NAMALWA (cell line): ENCODE measurements around the gene PPCS.
A peak's percentile ranks its signal among the peaks of the same experiment; 100 is the strongest.
"Not testable (repeated sequence)": the region's sequence is repeated elsewhere in the genome, so short reads cannot be mapped to it uniquely, and the experiment has no call there.

Experiments
- DNase-seq: peaks from one replicate; pipeline ENCODE4 v3.0.0-alpha.2; 2015; ENCODE audit warnings: low spot score

PPCS gene

GRCh38 chr1:42453386-42453785, 3.0 kb upstream of the PPCS start:
- no peak for DNase-seq

DNA sequence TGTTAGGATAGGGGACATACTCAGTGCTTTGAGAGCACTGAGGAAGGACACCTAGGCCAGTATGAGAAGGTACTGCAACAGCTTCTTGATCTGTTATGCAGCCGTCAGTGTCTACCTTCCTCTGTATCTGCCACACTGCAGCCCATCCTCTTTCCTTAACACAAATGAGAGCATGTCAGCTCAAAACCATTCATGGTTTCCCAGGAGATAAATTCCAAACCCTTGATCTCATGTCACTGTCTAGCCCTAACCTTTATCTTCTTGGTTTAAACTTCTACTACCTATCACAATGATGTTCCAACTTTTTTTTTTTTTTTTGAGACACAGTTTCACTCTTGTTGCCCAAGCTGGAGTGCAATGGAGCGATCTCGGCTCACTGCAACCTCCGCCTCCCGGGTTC, 1.9 kb upstream of the PPCS start:
- DNase-seq: no peak

GRCh38 chr1:42456754-42457089, 379 bp downstream of the PPCS start:
- DNase-seq: peak; percentile 77

- DNase-seq: peak; percentile 7
These were observed 4.9 kb downstream of the PPCS start for GRCh38 chr1:42461196-42461595.

GRCh38 chr1:42462828-42463763, 6.8 kb downstream of the PPCS start, which contains the start of gene CCDC30:
CCDC30 (plus strand) TSS chr1:42463286; CDS start chr1:42480552, 17,266 bp downstream.
- peak; percentile 99 for DNase-seq

DNA sequence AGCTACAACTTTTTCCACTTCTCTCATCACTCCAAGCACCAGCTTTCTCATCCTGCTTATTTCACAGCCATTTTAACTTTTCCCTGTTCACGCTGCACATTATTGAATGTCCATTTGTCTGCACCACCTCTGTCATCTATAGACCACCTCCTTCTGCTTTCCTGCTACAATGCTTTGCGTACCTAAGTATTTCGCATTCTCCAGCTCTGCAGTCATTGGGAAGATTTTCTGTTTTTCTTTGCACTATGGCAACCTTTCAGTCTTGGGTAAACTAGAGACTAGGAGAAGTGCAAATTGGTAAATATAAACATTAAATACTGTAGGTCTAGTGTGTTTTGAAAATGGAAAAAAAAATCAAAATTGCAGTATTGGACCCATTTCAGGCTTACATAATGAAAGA, 7.6 kb downstream of the PPCS start:
- DNase-seq: no peak

DNA sequence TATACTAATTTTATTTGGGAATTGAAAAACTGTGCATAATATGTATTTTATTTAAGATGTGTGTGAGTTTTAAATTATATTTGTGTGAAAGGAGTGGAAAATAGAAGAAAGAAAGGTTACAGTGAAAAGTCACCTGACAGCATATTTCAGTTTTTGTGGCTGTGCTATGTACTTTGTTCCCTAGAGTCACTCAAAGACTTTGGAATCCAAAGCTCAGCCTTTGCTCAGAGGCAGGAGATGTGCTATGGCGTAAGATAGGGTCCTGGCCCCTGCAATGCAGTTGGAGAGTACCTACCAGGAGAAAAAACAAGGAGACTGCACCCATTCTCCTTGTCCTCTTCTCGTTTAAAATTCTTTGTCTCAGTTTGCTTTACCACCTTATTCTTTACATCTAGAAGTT, 9.7 kb downstream of the PPCS start:
- no peak for DNase-seq

GRCh38 chr1:42469727-42470126, 13.4 kb downstream of the PPCS start:
- no peak for DNase-seq

- no peak for DNase-seq
These were observed 20.3 kb downstream of the PPCS start for GRCh38 chr1:42476605-42477004.

DNA sequence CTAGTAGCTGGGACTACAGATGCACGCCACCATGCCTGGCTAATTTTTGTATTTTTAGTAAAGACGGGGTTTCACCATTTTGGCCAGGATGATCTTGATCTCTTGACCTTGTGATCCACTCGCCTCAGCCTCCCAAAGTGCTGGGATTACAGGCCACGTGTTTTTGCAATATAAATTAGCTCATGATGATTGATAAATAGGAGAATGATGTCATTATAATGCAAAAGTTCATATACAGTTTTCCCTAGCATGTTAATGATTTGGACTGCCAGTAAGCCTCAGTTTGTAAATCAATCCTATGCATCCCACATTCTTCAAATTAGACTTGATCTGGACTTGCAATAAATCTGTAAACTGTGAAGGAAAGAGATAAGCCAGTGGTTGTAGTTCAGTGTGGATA, 21.0 kb downstream of the PPCS start:
- DNase-seq: not testable (repeated sequence)

- no peak for DNase-seq
These were observed 21.4 kb downstream of the PPCS start for GRCh38 chr1:42477775-42478174.

DNA sequence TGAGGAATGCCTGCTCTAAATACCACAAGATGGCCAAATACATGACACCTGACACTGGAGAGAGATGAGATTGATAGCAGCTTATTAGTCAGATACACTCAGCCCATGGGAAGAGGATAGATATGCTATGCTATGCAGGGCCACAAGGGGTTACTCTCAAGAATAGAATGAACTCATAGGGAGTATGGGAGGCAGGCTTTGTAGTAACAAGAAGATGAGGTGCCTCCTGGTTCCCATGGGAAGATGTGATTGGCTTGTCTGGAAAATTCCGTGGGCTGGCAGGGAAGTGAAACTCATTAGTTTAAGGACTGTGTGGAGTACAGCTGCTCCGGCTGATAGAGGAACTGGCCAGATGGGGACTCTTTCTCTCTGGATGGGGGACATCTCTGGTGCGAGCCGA, 23.3 kb downstream of the PPCS start:
- peak; percentile 34 for DNase-seq

DNA sequence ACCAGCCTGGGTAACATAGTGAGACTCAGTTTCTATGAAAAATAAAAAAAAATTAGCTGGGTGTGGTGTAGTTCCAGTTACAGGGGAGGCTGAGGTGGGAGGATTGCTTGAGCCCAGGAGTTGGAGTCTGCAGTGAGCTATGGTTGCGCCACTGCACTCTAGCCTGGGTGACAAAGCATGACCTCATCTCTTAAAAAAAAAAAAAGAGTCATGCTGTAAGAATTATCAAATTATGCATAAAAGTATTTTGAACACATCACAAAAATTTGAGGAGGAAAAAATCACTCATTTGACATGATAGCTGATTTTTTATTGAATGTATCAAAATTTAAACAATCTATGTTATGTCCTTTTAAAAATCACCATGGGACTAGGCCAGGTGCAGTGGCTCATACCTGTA, 24.6 kb downstream of the PPCS start:
- no peak for DNase-seq

DNA sequence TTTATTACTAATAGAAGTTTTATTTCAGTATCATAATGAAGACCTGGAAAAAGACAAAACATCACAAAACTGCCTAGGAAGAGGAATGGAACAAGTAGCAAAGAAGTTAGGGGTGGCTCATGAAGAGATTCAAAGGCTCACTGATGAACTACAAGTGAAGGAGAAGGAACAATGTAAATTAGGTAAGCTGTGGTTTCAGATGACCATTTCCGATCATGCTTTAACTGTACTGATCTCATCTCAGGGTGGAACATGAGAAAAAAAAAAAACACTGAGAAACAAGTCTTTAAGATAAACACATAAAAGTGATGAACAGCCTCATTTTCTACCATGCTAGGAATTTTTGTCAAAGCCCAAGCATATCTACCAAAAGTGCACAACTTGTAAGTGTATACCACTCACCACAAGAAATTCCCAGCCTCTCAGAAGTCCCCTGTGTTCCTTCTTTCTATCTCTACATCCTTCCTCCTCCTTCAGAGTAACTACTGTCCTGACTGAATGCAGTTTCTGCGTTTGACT, 26.4 kb downstream of the PPCS start:
- DNase-seq: no peak

DNA sequence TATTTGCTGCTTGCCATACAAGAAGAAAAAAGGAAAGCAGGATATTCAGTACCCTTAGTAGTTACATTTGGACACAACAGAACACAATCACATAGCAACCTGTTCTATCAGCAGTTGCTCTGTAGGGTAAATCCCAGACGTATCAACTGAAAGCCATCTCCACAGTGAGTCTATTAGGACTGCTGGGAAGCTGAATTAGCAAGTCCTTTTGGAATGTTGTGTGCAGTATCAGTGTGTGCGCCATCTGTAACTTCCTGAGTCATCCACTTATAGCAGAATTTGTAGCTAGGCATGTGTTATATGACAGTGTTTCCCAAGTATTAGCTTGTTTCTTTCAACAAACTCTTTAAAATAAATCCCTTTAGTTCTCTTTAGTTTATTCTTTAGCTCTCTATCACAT, 28.0 kb downstream of the PPCS start:
- DNase-seq: no peak

- no peak for DNase-seq
These were observed 33.9 kb downstream of the PPCS start for GRCh38 chr1:42490237-42490636.

GRCh38 chr1:42502031-42502430, 45.7 kb downstream of the PPCS start:
- not testable (repeated sequence) for DNase-seq

DNA sequence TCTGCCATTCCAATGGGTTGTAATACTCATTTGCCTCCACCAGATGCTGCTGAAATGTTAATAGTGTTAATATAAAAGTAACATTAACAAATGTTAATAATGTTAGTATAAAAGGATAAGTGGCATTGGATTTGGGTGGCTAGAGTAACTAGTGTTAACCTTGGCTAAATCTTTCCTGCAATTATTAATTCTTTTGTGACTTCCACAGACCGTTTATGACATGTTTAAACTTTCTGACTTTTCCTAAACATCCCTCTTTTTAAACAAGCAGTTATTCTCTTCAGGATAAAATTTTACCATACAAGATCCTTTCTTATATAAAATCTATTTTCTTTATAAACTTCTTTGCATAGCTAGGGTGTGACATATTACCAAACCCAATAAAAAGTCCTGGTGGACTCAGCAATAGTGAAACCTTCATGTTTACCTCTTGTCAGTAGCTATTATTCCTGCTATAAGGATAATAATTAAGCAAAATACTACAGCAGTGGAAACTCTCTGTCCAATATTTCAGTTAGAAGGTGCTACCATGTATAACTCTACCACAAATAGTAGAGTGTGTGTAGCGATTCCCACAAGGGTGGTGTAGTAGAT, 48.3 kb downstream of the PPCS start:
- no peak for DNase-seq

GRCh38 chr1:42506576-42506975, 50.2 kb downstream of the PPCS start:
- DNase-seq: no peak
